Erythroblast (primary cell): Measurements from ENCODE around the gene HYAL2.

Experiments used
- GATA1 ChIP-seq: IDR thresholded peaks from 2 replicates; pipeline ENCODE4 v1.6.1; 2011; ENCODE audit warnings: low read depth, mild to moderate bottlenecking, control low read depth, low read length, moderate library complexity
- POLR2A ChIP-seq: IDR thresholded peaks from 2 replicates; pipeline ENCODE4 v1.6.1; 2011; ENCODE audit warnings: mild to moderate bottlenecking, low read length

GRCh38 chr3:50353245-50354004 lies 30.9 kb upstream of the HYAL2 start:
- TF ChIP-seq POLR2A (no peak), GATA1 (no peak)
